ENCODE measurements around the gene CREM. TPM values are rescaled to one million over a fixed set of nuclear protein-coding genes. Genes with fewer than 3 reads are reported as not detected.
A peak's percentile ranks its signal among the peaks of the same experiment; 100 is the strongest.

CREM gene
- polyA plus RNA-seq, 1 donor from 2014 or later, result 18.5 TPM

GRCh38 chr10:35161906-35162305 is 35.3 kb downstream of the CREM start:
- no peak overlapping the region for H3K4me3 Mint-ChIP-seq
- H3K27ac Mint-ChIP-seq, result no peak overlapping the region
- H3K27me3 Mint-ChIP-seq, result no peaks in the 10 kb centered on the region
- no peaks in the 10 kb centered on the region for H3K4me1 Mint-ChIP-seq
- peaks cover 0 to 3% (median 0%) of the 10 kb centered on the region in 3 donors for H3K9me3 Mint-ChIP-seq
- H3K36me3 Mint-ChIP-seq, result peaks cover 3% of the 10 kb centered on the region

GRCh38 chr10:35165136-35165535 is 38.5 kb downstream of the CREM start:
- no peaks in the 10 kb centered on the region for H3K4me1 Mint-ChIP-seq
- H3K27me3 Mint-ChIP-seq, result no peaks in the 10 kb centered on the region
- H3K36me3 Mint-ChIP-seq, result no peaks in the 10 kb centered on the region
- H3K4me3 Mint-ChIP-seq, result no peak overlapping the region
- H3K9me3 Mint-ChIP-seq, result peaks cover 0 to 2% (median 0%) of the 10 kb centered on the region in 3 donors
- H3K27ac Mint-ChIP-seq, result peak overlapping the region in 1 of 3 donors; percentile 23

GRCh38 chr10:35165811-35166210 is 39.2 kb downstream of the CREM start:
- H3K27me3 Mint-ChIP-seq, result no peaks in the 10 kb centered on the region
- no peak overlapping the region for H3K4me3 Mint-ChIP-seq
- H3K27ac Mint-ChIP-seq, result no peak overlapping the region
- peaks cover 0 to 2% (median 0%) of the 10 kb centered on the region in 3 donors for H3K9me3 Mint-ChIP-seq
- no peaks in the 10 kb centered on the region for H3K36me3 Mint-ChIP-seq
- H3K4me1 Mint-ChIP-seq, result no peaks in the 10 kb centered on the region

- no peak overlapping the region for H3K4me3 Mint-ChIP-seq
- no peaks in the 10 kb centered on the region for H3K27me3 Mint-ChIP-seq
- H3K4me1 Mint-ChIP-seq, result no peaks in the 10 kb centered on the region
- H3K36me3 Mint-ChIP-seq, result no peaks in the 10 kb centered on the region
- no peak overlapping the region for H3K27ac Mint-ChIP-seq
- H3K9me3 Mint-ChIP-seq, result peaks cover 0 to 2% (median 0%) of the 10 kb centered on the region in 3 donors
These were observed 40.0 kb downstream of the CREM start for GRCh38 chr10:35166607-35167006.

GRCh38 chr10:35167342-35167741 is 40.7 kb downstream of the CREM start:
- H3K4me3 Mint-ChIP-seq, result no peak overlapping the region
- no peak overlapping the region for H3K27ac Mint-ChIP-seq
- H3K4me1 Mint-ChIP-seq, result no peaks in the 10 kb centered on the region
- no peaks in the 10 kb centered on the region for H3K27me3 Mint-ChIP-seq
- H3K36me3 Mint-ChIP-seq, result no peaks in the 10 kb centered on the region
- H3K9me3 Mint-ChIP-seq, result peaks cover 0 to 2% (median 0%) of the 10 kb centered on the region in 3 donors

GRCh38 chr10:35172146-35172545 is 45.5 kb downstream of the CREM start:
- Mint-ChIP-seq H3K36me3 (no peaks in the 10 kb centered on the region), H3K27me3 (no peaks in the 10 kb centered on the region), H3K4me1 (no peaks in the 10 kb centered on the region), H3K9me3 (peaks cover 0 to under 1% (median 0%) of the 10 kb centered on the region in 3 donors), H3K4me3 (no peak overlapping the region), H3K27ac (no peak overlapping the region)

GRCh38 chr10:35172574-35172973 is 45.9 kb downstream of the CREM start:
- H3K4me3 Mint-ChIP-seq, result no peak overlapping the region
- no peaks in the 10 kb centered on the region for H3K27me3 Mint-ChIP-seq
- H3K27ac Mint-ChIP-seq, result no peak overlapping the region
- no peaks in the 10 kb centered on the region for H3K4me1 Mint-ChIP-seq
- H3K9me3 Mint-ChIP-seq, result no peaks in the 10 kb centered on the region
- H3K36me3 Mint-ChIP-seq, result no peaks in the 10 kb centered on the region

- Mint-ChIP-seq H3K36me3 (no peaks in the 10 kb centered on the region), H3K27ac (no peak overlapping the region), H3K9me3 (no peaks in the 10 kb centered on the region), H3K27me3 (no peaks in the 10 kb centered on the region), H3K4me3 (no peak overlapping the region), H3K4me1 (no peaks in the 10 kb centered on the region)
These were observed 51.7 kb downstream of the CREM start for GRCh38 chr10:35178331-35178730.

- Mint-ChIP-seq H3K4me1 (peaks cover 7 to 17% (median 13%) of the 10 kb centered on the region in 3 donors), H3K27ac (peak overlapping the region in 2 of 3 donors; percentile 10 to 48), H3K4me3 (no peak overlapping the region), H3K27me3 (no peaks in the 10 kb centered on the region), H3K36me3 (no peaks in the 10 kb centered on the region), H3K9me3 (no peaks in the 10 kb centered on the region)
These were observed 56.2 kb downstream of the CREM start for GRCh38 chr10:35182631-35183510.

GRCh38 chr10:35184527-35185171 is 58.0 kb downstream of the CREM start:
- Mint-ChIP-seq H3K27me3 (no peaks in the 10 kb centered on the region), H3K27ac (peak overlapping the region in 2 of 3 donors; percentile 64 to 89), H3K4me3 (peak overlapping the region in 2 of 4 donors; percentile 0 to 13), H3K4me1 (peaks cover 7 to 17% (median 13%) of the 10 kb centered on the region in 3 donors), H3K36me3 (no peaks in the 10 kb centered on the region), H3K9me3 (no peaks in the 10 kb centered on the region)

- peaks cover 7 to 17% (median 13%) of the 10 kb centered on the region in 3 donors for H3K4me1 Mint-ChIP-seq
- H3K27me3 Mint-ChIP-seq, result no peaks in the 10 kb centered on the region
- peak overlapping the region in 1 of 4 donors; percentile 2 for H3K4me3 Mint-ChIP-seq
- no peaks in the 10 kb centered on the region for H3K36me3 Mint-ChIP-seq
- H3K9me3 Mint-ChIP-seq, result no peaks in the 10 kb centered on the region
- peak overlapping the region in 2 of 3 donors; percentile 64 to 89 for H3K27ac Mint-ChIP-seq
These were observed 58.8 kb downstream of the CREM start for GRCh38 chr10:35185260-35186034.

GRCh38 chr10:35188954-35189353 is 62.3 kb downstream of the CREM start:
- Mint-ChIP-seq H3K4me3 (no peak overlapping the region), H3K36me3 (peaks cover 2% of the 10 kb centered on the region), H3K27me3 (no peaks in the 10 kb centered on the region), H3K4me1 (peaks cover 9 to 17% (median 13%) of the 10 kb centered on the region in 3 donors), H3K27ac (no peak overlapping the region), H3K9me3 (no peaks in the 10 kb centered on the region)

- Mint-ChIP-seq H3K27me3 (no peaks in the 10 kb centered on the region), H3K36me3 (peaks cover 2% of the 10 kb centered on the region), H3K27ac (peak overlapping the region in 1 of 3 donors; percentile 87), H3K4me3 (no peak overlapping the region), H3K4me1 (peaks cover 9 to 13% (median 12%) of the 10 kb centered on the region in 3 donors), H3K9me3 (no peaks in the 10 kb centered on the region)
These were observed 64.9 kb downstream of the CREM start for GRCh38 chr10:35191523-35191922.

- peaks cover 2% of the 10 kb centered on the region for H3K36me3 Mint-ChIP-seq
- no peaks in the 10 kb centered on the region for H3K27me3 Mint-ChIP-seq
- no peak overlapping the region for H3K4me3 Mint-ChIP-seq
- H3K9me3 Mint-ChIP-seq, result no peaks in the 10 kb centered on the region
- peak overlapping the region in 1 of 3 donors; percentile 14 for H3K27ac Mint-ChIP-seq
- H3K4me1 Mint-ChIP-seq, result peaks cover 9 to 13% (median 12%) of the 10 kb centered on the region in 3 donors
These were observed 66.1 kb downstream of the CREM start for GRCh38 chr10:35192645-35193249.

Measured in IgD-negative memory B cell (primary cell).